ENCODE measurements around the gene HNRNPUL2.

GRCh38 chr11:62724171-62724570 is 3.1 kb downstream of the HNRNPUL2 start:
- no peak for TF ChIP-seq GTF2F1 (IDR thresholded peaks at IDR 0.05; ENCODE audit: low read depth, low read length)
- no peak for TF ChIP-seq CTCF (IDR thresholded peaks at IDR 0.05 in 2 of 3, conservative IDR thresholded peaks at IDR 0.05 in 1 of 3; ENCODE audit: insufficient read depth in 2 of 3, low read depth in 1 of 3, low read length in 3 of 3)
- no peak for TF ChIP-seq CEBPB (tag; IDR thresholded peaks at IDR 0.05)
- TF ChIP-seq JUNB (CRISPR knock-in tag; conservative IDR thresholded peaks at IDR 0.05) = no peak
- TF ChIP-seq, protein P1, sequence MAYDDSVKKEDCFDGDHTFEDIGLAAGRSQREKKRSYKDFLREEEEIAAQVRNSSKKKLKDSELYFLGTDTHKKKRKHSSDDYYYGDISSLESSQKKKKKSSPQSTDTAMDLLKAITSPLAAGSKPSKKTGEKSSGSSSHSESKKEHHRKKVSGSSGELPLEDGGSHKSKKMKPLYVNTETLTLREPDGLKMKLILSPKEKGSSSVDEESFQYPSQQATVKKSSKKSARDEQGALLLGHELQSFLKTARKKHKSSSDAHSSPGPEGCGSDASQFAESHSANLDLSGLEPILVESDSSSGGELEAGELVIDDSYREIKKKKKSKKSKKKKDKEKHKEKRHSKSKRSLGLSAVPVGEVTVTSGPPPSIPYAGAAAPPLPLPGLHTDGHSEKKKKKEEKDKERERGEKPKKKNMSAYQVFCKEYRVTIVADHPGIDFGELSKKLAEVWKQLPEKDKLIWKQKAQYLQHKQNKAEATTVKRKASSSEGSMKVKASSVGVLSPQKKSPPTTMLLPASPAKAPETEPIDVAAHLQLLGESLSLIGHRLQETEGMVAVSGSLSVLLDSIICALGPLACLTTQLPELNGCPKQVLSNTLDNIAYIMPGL (CRISPR knock-in tag; IDR thresholded peaks at IDR 0.05) = no peak
